GM23338 (cell line): ENCODE results near the gene GYPE. TPM values are rescaled to one million over a fixed set of nuclear protein-coding genes. Genes with fewer than 3 reads are reported as not detected.
"Not testable (repeated sequence)": the region's sequence is repeated elsewhere in the genome, so short reads cannot be mapped to it uniquely, and the experiment has no call there.

ENCODE experiments used
- ATAC-seq: fragments of 200-7000 bp; cut with Tn5 transposase; 3 replicates; pipeline ENCODE4 v1.9.1; 2020
- DNase-seq: peaks from one replicate; pipeline ENCODE4 v3.0.0-alpha.2; 2015; ENCODE audit warnings: low spot score
- H2AFZ ChIP-seq: fragments of 200-600 bp; sonication (generic); 2 replicates; pipeline ENCODE4 v1.8.0; 2016; ENCODE audit warnings: antibody characterized with exemption, mild to moderate bottlenecking, moderate library complexity
- H3F3A ChIP-seq: fragments of 200-600 bp; sonication (generic); replicated peaks from 2 replicates; pipeline ENCODE4 v1.8.0; 2017; ENCODE audit warnings: antibody characterized with exemption, mixed run types, low read depth
- H3K27ac ChIP-seq: fragments of 200-600 bp; sonication (generic); 2 replicates; pipeline ENCODE4 v1.6.1; 2016; ENCODE audit warnings: low read depth
- H3K27me3 ChIP-seq: fragments of 200-600 bp; sonication (generic); 2 replicates; pipeline ENCODE4 v1.8.0; 2016; ENCODE audit warnings: mild to moderate bottlenecking, mixed run types, moderate library complexity; ENCODE audit not compliant: insufficient read depth
- H3K36me3 ChIP-seq: fragments of 200-600 bp; sonication (generic); 2 replicates; pipeline ENCODE4 v1.8.0; 2016; ENCODE audit warnings: mild to moderate bottlenecking; ENCODE audit not compliant: insufficient read depth
- H3K4me1 ChIP-seq: fragments of 200-600 bp; sonication (generic); 2 replicates; pipeline ENCODE4 v1.8.0; 2016; ENCODE audit warnings: mild to moderate bottlenecking, moderate library complexity; ENCODE audit not compliant: insufficient read depth
- H3K4me2 ChIP-seq: fragments of 200-600 bp; sonication (generic); 2 replicates; pipeline ENCODE4 v1.7.1; 2017; ENCODE audit warnings: mixed run types
- H3K4me3 ChIP-seq: fragments of 200-600 bp; sonication (generic); 2 replicates; pipeline ENCODE4 v1.6.1; 2016; ENCODE audit warnings: mixed run types
- H3K79me2 ChIP-seq: fragments of 200-600 bp; sonication (generic); replicated peaks from 2 replicates; pipeline ENCODE4 v1.8.0; 2017; ENCODE audit warnings: mild to moderate bottlenecking; ENCODE audit not compliant: insufficient read depth
- H3K9me2 ChIP-seq: fragments of 200-600 bp; sonication (generic); 2 replicates; pipeline ENCODE4 v1.8.0; 2017; ENCODE audit not compliant: insufficient read depth
- H4K20me1 ChIP-seq: fragments of 200-600 bp; sonication (generic); replicated peaks from 2 replicates; pipeline ENCODE4 v1.8.0; 2017; ENCODE audit warnings: mild to moderate bottlenecking; ENCODE audit not compliant: insufficient read depth
- H3K27ac Mint-ChIP-seq: 2 replicates; pipeline ENCODE4 v1.8.0; 2020; ENCODE audit warnings: inconsistent platforms, mild to moderate bottlenecking, moderate library complexity, mixed read lengths
- H3K27me3 Mint-ChIP-seq: 3 replicates; pipeline ENCODE4 v1.8.0; 2022; ENCODE audit warnings: low read depth, mild to moderate bottlenecking, moderate library complexity, mixed read lengths, inconsistent platforms; ENCODE audit not compliant: insufficient read depth, poor library complexity
- H3K36me3 Mint-ChIP-seq: 3 replicates; pipeline ENCODE4 v1.8.0; 2021; ENCODE audit warnings: low read depth, mild to moderate bottlenecking, inconsistent platforms, moderate library complexity, mixed read lengths
- H3K4me1 Mint-ChIP-seq: 3 replicates; pipeline ENCODE4 v1.8.0; 2020; ENCODE audit warnings: mild to moderate bottlenecking, inconsistent platforms, mixed read lengths
- H3K4me3 Mint-ChIP-seq: 3 replicates; pipeline ENCODE4 v1.8.0; 2021; ENCODE audit warnings: moderate library complexity, mild to moderate bottlenecking, inconsistent platforms, mixed read lengths
- H3K9me3 Mint-ChIP-seq: 3 replicates; pipeline ENCODE4 v1.8.0; 2020; ENCODE audit warnings: moderate library complexity, mild to moderate bottlenecking, inconsistent platforms, mixed read lengths
- polyA plus RNA-seq: library from polyadenylated mRNA; unstranded; fragments of >200 nt; fragmentation: Nextera tagmentation; extraction: Ambion mirVana; gene quantifications from 2 replicates; pipeline ENCODE4 v1.2.1, GENCODE V29; 2016
- total RNA-seq: library from RNA; depleted of rRNA; stranded (reverse); fragments of >200 nt; shearing (Covaris generic); gene quantifications from 2 replicates; pipeline ENCODE4 v1.2.3, GENCODE V29; 2014; rRNA removed

GYPE gene
- total and polyA plus RNA-seq, 2 experiments from 2014 or later, result 0.24 TPM; not detected in 1

GRCh38 chr4:143829239-143829620 is 76.1 kb downstream of the GYPE start:
- not testable (repeated sequence) for H3K79me2 ChIP-seq, H3K4me3 Mint-ChIP-seq, DNase-seq, H2AFZ ChIP-seq, ATAC-seq, H3F3A ChIP-seq, H3K36me3 ChIP-seq, H3K4me3 ChIP-seq, H3K4me2 ChIP-seq, H3K27me3 ChIP-seq, H3K27ac Mint-ChIP-seq, H3K9me2 ChIP-seq, H3K27ac ChIP-seq, H3K4me1 Mint-ChIP-seq, H3K27me3 Mint-ChIP-seq, H4K20me1 ChIP-seq, H3K4me1 ChIP-seq
- H3K9me3 Mint-ChIP-seq, result peaks cover 24% of the 10 kb centered on the region
- peaks cover 16% of the 10 kb centered on the region for H3K36me3 Mint-ChIP-seq

Other genes starting within 250 kb of the GYPE start
- 0.07 and 0.08 TPM in 2 replicates for gene FREM3, start 204.9 kb downstream of the GYPE start, total RNA-seq
- 0.03 and 0.28 TPM in 2 replicates for gene FREM3, start 204.9 kb downstream of the GYPE start, polyA plus RNA-seq
- gene GYPB, start 113.8 kb upstream of the GYPE start, total RNA-seq, result not detected in 2 replicates
- gene GYPB, start 113.8 kb upstream of the GYPE start, polyA plus RNA-seq, result not detected in 2 replicates
- not detected in 2 replicates for gene GYPA, start 235.2 kb upstream of the GYPE start, total RNA-seq
- not detected in 2 replicates for gene GYPA, start 235.2 kb upstream of the GYPE start, polyA plus RNA-seq